CD4-positive, alpha-beta T cell treated with Interleukin-6 at 100 ng/mL for 8 hours (primary cell): ENCODE measurements around the gene KL.

Experiments used
- DNase-seq: peaks from one replicate; pipeline ENCODE4 v3.0.0-alpha.2; 2020; ENCODE audit warnings: mixed read lengths, low spot score

KL gene

DNA sequence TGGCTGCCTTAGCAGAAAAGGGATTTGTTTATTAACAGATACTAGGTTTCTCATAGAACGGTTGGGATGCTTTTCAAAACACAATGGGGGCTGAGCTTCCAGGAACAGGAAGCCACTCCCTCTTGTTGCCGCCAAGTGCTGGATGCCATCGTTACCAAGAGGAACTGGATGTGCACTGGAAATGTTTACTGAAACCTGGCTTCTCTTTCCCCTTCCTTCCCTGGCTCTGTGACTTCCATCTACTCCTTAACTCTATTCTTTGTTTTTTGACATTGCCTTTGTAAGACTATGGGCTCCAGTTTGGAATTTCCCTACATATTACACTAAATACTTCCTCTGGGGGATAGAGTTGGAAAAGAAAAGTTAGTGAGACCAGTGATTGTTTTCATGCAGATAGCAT lies 11.7 kb upstream of the KL start:
- no peak for DNase-seq

DNA sequence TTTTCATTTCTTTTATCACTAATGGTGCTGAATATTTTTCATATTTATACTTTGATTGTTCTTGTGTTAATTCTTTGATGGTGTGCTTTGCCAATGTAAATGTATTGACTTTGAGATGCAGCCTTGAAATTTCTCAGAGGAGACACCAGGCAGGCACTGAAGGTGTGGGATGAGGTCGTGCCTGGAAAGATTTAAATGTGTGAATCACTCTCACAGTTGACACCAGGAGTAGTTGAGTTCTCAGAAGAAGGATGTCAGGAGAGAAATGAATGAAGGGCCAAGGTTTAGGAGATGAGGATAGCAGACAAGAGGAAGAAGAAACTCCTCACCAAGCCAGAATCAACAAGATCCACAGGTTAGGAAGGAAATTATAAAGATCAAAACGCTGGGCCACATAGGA lies 10.1 kb upstream of the KL start:
- DNase-seq, result no peak

DNA sequence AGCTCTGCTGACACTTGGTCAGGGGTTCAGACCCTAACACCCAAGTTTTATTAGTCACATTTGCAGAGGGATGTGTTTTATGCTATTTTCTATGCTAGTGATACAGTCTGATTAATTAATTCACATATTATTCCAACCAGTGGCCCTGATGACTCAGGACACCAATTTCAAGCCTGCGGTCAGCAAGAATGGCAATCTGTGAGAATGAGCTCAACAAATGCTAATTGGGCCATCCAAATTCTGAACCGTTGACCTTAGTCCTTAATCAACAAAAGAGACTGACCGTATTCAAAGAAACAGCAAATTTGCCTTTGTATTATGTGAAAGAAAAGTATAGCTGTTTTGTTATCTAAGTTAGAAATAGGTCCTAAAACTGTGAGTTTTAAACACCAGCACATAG lies 9.6 kb upstream of the KL start:
- DNase-seq, result no peak

- DNase-seq, result no peak
These were observed 9.0 kb upstream of the KL start for GRCh38 chr13:33007237-33007636.

- no peak for DNase-seq
These were observed 8.3 kb upstream of the KL start for GRCh38 chr13:33007950-33008349.

- DNase-seq, result no peak
These were observed 7.1 kb upstream of the KL start for GRCh38 chr13:33008946-33009722.

DNA sequence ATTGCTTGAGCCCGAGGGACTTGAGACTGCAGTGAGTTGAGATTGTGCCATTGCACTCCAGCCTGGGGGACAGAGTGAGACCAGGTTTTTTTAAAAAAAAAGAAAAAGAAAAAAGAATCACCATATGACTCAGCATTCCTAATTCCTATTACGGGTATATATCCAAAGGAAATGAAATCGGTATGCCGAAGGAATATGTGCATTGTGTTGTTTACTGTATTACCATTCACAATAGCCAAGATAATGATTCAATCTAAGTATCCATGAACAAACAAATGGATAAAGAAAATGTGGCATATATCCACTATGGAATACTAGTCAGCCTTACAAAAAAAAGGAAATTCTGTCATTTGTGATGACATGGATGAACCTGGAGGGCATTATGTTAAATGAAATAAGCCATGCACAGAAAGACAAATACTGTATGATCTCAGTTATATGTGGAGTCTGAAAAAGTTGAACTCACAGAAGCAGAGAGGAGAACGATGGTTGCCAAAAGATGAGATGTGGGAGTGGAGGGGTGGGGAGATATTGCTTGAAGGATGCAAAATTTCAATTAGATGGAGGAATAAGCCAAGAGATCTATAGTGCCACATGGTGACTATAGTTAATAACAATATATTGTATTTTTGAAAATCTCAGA lies 4.3 kb upstream of the KL start:
- DNase-seq, result no peak

GRCh38 chr13:33014291-33014690 lies 1.9 kb upstream of the KL start:
- no peak for DNase-seq

GRCh38 chr13:33015241-33015668 lies 968 bp upstream of the KL start:
- no peak for DNase-seq

DNA sequence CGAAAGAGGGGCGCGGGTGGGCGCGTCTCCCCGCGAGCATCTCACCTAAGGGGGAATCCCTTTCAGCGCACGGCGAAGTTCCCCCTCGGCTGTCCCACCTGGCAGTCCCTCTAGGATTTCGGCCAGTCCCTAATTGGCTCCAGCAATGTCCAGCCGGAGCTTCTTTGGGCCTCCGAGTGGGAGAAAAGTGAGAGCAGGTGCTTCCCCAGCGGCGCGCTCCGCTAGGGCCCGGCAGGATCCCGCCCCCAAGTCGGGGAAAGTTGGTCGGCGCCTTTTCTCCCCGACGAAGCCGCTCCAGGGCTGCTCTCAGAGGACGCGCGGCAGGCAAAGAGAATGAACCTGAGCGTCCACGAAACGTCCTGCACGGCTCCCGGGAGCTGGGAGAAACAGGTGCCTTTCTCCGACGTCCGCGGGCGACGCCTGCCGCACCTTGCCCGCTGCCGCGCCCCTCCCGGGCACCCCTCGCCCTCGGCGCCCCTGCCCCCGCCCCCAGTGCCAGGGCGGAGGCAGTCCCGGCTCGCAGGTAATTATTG lies 366 bp upstream of the KL start:
- no peak for DNase-seq

DNA sequence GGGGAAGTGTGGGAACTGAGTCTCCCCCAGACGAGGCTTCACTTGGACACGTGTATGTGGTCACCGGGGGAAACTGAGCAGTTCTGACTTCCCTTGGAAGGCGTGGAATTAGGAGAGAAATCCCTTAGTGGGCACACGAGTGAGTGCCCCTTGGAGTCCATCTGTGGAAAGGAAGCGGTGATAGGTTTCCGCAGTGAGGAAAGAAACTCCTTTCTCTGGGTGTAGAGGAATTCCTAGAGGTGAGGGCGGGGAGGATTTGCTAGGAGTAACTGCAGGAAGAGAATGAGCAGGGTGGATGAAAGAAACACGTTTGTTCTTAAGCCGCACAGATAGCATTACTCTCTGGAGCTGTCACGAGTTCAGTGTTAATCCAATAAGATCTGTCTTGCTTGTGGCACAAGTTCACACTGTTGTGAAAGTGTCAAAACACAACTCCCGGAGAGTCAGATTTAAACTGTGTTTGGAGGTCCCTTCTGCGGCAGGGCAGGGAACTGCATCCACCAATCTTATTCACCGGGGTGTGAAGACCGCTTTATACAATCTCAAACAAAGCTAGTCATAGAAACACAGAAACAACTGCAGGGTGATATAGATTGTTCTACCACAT lies 1.2 kb downstream of the KL start:
- DNase-seq, result peak; percentile 12

DNA sequence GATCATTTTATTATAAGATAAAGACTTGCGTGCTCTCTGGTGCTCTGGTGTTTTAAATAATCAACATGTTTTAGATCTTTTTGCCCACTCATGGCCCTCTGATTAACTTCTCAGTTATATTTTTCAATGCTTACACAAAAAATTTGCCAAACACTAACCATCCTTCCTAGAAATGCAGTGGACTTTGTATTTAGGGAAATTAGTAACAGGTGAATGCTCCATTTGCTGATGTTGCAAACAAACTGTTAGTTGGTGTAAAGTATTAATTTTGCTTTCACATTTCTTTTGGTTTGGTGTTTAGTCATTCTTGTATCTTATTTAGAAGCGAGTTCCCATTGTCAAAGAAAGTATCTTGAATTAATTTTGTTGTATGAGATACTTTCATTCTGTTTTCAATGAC lies 2.7 kb downstream of the KL start:
- DNase-seq, result no peak

DNA sequence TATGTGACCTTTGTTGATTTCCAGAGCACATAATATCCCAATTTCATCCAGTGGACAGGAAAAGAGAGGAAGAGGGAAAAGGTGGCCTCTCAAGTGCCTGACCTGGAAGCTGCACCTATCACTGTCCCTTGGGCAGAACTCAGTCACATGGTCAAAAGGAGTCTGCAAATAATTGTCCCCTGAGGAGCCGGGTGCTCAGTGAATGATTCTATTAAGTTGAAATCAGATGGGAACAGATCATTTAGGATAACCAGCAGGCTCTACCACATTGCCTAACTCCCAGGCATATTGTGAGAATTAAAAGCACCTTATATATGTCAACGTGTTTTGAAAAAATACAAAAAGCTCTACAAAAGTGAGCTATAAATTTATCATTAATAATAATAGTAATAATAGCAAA lies 6.8 kb downstream of the KL start:
- DNase-seq, result no peak

DNA sequence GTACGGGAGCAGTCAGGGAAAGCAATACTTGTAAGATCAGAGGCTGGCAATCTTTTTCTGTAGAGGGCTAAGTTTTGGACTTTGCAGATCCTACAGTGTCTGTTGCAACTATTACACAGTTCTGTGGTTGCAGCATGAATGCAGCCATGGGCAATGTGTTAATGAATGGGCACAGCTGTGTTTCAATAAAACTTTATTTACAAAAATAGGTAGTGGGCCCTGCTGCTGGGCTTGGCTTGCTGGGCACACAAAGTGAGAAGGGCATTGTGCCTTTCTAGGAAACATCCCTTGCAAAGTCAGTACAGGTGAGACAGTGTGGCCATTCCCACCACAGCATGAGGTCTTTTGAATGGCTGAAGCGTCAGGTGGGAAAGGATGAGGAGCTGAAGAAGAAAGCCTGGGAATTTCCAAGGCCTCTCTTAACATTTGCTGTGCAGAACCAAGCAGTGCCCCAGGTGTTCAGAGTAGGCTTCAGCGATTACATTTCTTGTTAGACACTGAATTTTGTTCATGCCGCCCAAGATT lies 9.1 kb downstream of the KL start:
- DNase-seq, result no peak

- no peak for DNase-seq
These were observed 10.4 kb downstream of the KL start for GRCh38 chr13:33026489-33027152.

DNA sequence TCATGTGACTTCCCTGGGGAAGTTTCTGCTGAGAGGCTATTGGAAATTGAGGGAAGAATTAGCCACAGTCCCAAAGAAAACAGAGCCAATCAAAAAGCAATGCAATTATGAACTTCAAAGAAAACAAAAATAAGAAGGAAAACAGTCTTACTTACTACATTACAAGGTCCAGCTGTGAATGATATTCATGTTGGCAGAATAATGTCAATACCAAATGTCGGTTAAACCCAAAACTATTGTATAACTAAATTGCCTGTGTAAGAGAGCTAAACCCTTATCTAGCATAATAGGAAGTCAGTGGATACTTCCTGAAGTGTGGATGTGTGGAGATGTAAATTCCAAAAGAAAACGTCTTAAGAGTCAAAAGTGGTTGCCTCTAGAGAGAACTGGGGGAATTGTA lies 12.4 kb downstream of the KL start:
- DNase-seq, result no peak

DNA sequence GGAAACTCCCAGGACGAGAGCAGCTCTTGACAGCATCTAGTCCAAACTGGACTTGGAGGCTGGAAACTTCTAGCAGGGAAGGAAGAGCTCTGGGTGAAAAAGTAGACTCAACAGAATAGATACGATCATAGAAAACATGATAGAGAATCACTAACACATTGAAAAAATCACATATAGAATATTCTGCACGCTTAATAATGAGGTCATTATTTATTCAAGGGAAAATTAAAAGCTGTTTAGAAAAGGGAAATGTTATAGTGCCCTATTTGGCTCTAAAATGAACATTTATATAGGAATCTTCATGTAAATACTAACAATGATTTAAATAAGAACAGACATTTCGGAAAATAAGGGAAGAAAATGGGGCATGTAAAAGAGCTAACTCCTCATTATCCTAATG lies 15.1 kb downstream of the KL start:
- DNase-seq, result no peak

DNA sequence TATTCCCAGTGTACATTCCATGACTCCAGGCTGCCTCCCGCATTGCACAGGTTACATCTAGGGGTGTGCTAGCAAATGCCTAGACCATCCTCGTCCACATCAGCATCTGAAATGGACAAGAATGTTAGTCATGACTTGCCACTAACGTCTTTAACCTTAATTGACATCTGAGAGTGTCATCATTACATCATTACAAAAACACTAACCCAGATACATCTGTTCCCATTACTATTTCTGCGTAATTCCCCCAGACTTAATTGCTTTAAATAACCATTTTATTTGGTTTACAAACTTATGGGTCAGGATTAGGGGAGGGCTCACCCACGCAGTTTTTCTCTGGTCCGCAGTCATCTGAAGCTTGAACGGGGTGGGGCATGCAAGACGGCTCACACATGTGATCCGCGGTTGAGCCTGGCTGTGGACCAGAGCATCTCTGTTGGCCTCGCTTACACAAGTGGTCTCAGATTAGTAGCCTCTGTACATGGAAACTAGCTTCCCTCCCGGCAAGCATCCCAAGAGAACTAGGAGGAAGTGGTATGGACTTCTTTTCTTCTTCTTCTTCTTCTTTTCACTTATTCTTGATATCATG lies 15.9 kb downstream of the KL start:
- no peak for DNase-seq

DNA sequence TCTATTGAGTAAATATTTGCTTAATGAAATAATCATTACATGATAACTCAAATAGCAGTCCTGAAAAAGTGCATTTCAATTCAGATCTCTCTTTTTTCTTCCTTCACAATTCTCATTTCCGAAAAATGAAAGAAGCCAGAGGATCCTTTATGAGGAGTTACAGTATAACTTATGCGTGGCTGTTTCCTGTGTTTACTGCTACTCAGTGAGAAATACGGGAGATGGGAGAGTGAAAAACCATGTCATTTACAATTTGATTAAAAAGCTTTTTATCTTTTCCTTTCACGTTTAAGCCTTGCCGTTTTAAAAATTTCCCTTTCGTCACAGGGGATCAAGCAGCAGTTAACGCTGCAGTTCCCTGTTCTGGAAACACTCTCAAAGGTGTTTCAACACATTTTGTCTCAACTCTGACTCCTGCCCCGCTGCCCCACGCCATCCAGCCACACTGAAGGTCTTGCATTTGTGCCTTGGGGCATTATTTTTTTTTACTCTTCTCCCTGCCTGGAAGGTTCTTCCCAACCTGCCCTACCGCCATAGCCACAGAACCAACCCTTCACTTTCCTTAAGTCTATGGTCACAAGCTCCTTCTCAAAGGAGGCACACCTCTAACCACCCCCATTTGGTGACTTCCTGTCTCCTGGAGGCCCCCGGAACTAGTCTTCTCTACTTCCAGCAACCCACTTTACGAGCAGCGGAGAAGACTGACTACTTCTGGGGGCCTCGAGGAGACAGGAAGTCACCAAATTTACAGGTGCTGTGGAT lies 17.0 kb downstream of the KL start:
- peak; percentile 34 for DNase-seq

GRCh38 chr13:33033986-33034385 lies 17.8 kb downstream of the KL start:
- DNase-seq, result no peak

- no peak for DNase-seq
These were observed 18.8 kb downstream of the KL start for GRCh38 chr13:33034882-33035520.
